Adrenal gland (tissue), 12 donors: ENCODE data around the gene NUP188. TPM values are rescaled to one million over a fixed set of nuclear protein-coding genes. Genes with fewer than 3 reads are reported as not detected.
A peak's percentile ranks its signal among the peaks of the same experiment; 100 is the strongest.

Experiments used
- DNase-seq, 7 donors: peaks; one replicate each; pipeline ENCODE4 v3.0.0-alpha.2; 2019 to 2020
- H3K27ac ChIP-seq, 5 donors: fragments of 200-600 bp; sonication (generic) in 4 of 5; 1 replicate in 3 of 5; 2 replicates in 2 of 5; pipeline versions ENCODE4 v1.5.1 to v1.8.0; 2016 to 2020; ENCODE audit warnings: mild to moderate bottlenecking in 1 of 5
- H3K27me3 ChIP-seq: fragments of 200-600 bp; 2 replicates; pipeline ENCODE4 v1.8.0; 2021
- H3K36me3 ChIP-seq, 2 donors: fragments of 200-600 bp; replicated peaks in 1 of 2; 1 replicate in 1 of 2; 2 replicates in 1 of 2; pipeline versions ENCODE4 v1.5.1 to v1.8.0; 2018 to 2022
- H3K4me1 ChIP-seq, 2 donors: fragments of 200-600 bp; replicated peaks in 1 of 2; 1 replicate in 1 of 2; 2 replicates in 1 of 2; pipeline versions ENCODE4 v1.5.1 to v1.8.0; 2018 to 2021
- H3K4me3 ChIP-seq, 4 donors: fragments of 200-600 bp; sonication (generic) in 3 of 4; one replicate each; pipeline ENCODE4 v1.5.1; 2016 to 2018
- H3K9me3 ChIP-seq, 3 donors: fragments of 200-600 bp; sonication (generic) in 1 of 3; replicated peaks in 1 of 3; 1 replicate in 2 of 3; 2 replicates in 1 of 3; pipeline versions ENCODE4 v1.5.1 to v1.8.0; 2016 to 2021
- POLR2A ChIP-seq, 2 donors: fragments of 450-650 bp; IDR thresholded peaks; one replicate each; pipeline ENCODE4 v1.6.1; 2017; ENCODE audit warnings: antibody characterized with exemption in 2 of 2, mild to moderate bottlenecking in 2 of 2, moderate library complexity in 1 of 2
- WGBS, 4 donors: extraction: QIAGEN DNeasy Blood & Tissue Kit in 2 of 4; methylation state at CpG; one replicate each; pipeline versions ENCODE4 v1.1.5 to v1.1.7; 2013 to 2017; 5-methylcytosine and 5-hydroxymethylcytosine counted together
- intact Hi-C, 2 donors: fragments of 100-400 bp; cut with DNase I; formaldehyde crosslinking; loops; one replicate each; pipeline versions ENCODE4 v1.14.1 to v1.15.0; 2022 to 2023
- polyA plus RNA-seq, 3 donors: library from polyadenylated mRNA; stranded (reverse); fragments of 200-250 nt in 2 of 3; fragments of 350-450 nt in 1 of 3; fragmentation: Illumina TruSeq in 1 of 3; extraction: RNeasy Lipid Tissue Mini Kit (QIAGEN cat#74804) in 1 of 3; gene quantifications; one replicate each; pipeline ENCODE4 v1.2.3, GENCODE V29; 2013 to 2014
- total RNA-seq, 9 donors: library from RNA; depleted of rRNA in 4 of 9; stranded (reverse); fragments of >200 nt in 4 of 9; fragments of 120-200 nt in 1 of 9; fragmentation: NEBNext Ultra II Directional in 1 of 9; extraction: Animal tissue kit (Norgen Biotek cat#: 25700) in 1 of 9; gene quantifications; one replicate each; pipeline versions ENCODE4 v1.1.0 to v1.2.4, GENCODE V29; 2013 to 2023
- TF ChIP-seq, protein P1 (sequence below), 6 experiments: fragments of 450-650 bp in 4 of 6; fragments of 200-600 bp in 2 of 6; sonication (generic) in 1 of 6; IDR thresholded peaks; 1 replicate in 5 of 6; 2 replicates in 1 of 6; pipeline versions ENCODE4 v1.5.1 to v1.8.0; 2016 to 2021; ENCODE audit warnings: antibody characterized with exemption in 6 of 6, mild to moderate bottlenecking in 2 of 6, moderate library complexity in 1 of 6
- donor health status: healthy with polysubstance abuse.
- donor health status: Bipolar disorder and iron deficiency.
- donor health status: DM: yes; HTN: yes; CAD: no.
- donor health status: DM: no; HTN: no; CAD: no.
- donor health status: DM: no; HTN: no; CAD: no.
- donor health status: DM: yes; HTN: yes; CAD: no.

Gene NUP188
- total and polyA plus RNA-seq, 12 donors, result 20.2 to 122 (median 31.8) TPM

GRCh38 chr9:129027685-129028191, 80.2 kb downstream of the NUP188 start:
- 0 to 2% (median 1%) methylated on average over 6 to 43 of the region's 47 CpGs; no CpG with 5 or more reads in 1 of the 4 donors for WGBS, 4 donors
- peaks cover 16 to 36% of the 10 kb centered on the region in 2 donors for H3K4me1 ChIP-seq
- no peaks in the 10 kb centered on the region for H3K36me3 ChIP-seq
- H3K4me3 ChIP-seq, result peak overlapping the region; percentile 4 to 91 (median 42)
- peak overlapping the region in 3 of 5 donors; percentile 42 to 87 (median 63) for H3K27ac ChIP-seq
- intact Hi-C loops, result no loop called here
- H3K9me3 ChIP-seq, result no peaks in the 10 kb centered on the region
- peak in 4 of 7 donors; percentile 63 to 82 (median 71) for DNase-seq
- no peaks in the 10 kb centered on the region for H3K27me3 ChIP-seq
- TF ChIP-seq, protein P1, sequence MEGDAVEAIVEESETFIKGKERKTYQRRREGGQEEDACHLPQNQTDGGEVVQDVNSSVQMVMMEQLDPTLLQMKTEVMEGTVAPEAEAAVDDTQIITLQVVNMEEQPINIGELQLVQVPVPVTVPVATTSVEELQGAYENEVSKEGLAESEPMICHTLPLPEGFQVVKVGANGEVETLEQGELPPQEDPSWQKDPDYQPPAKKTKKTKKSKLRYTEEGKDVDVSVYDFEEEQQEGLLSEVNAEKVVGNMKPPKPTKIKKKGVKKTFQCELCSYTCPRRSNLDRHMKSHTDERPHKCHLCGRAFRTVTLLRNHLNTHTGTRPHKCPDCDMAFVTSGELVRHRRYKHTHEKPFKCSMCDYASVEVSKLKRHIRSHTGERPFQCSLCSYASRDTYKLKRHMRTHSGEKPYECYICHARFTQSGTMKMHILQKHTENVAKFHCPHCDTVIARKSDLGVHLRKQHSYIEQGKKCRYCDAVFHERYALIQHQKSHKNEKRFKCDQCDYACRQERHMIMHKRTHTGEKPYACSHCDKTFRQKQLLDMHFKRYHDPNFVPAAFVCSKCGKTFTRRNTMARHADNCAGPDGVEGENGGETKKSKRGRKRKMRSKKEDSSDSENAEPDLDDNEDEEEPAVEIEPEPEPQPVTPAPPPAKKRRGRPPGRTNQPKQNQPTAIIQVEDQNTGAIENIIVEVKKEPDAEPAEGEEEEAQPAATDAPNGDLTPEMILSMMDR (IDR thresholded peaks at IDR 0.05), result no peak

DNA sequence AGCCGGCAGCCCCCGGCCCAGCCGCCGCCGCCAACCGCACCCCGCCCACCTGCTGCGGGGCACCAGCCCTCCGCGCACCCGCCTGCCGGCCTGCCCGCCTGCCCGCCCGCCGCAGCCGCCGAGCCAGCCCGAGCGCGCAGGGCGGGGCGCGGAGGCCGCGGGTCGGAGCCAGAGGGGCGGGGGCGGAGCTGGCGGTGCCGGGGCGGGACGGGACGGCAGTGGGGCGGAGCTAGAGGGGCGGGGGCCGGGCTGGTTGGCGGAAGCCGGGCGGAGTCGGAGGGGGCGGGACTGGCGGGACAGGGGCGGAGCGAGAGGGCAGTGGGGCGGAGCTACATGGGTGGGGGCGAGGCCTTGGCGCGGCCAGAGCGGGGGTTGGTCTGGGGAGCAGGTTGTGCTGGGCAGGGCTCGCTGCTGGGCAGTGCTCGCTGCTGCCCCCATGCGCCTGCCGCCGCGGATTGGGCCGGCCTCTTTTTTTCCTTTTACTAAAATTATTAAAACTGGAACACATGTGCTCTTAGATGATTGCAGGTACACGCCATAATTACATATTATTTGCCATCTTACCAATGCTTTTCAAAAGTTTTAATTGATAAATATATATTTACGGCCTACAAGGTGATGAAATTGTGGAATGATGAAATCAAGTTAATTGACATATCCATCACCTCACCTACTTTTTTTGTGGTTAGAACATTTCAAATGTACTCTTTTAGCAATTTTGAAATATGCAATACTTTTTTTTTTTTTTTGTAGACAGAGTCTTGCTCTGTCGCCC, 80.9 kb downstream of the NUP188 start, which contains the start of gene SH3GLB2:
TSS of gene SH3GLB2 (minus strand) at position 140 of the 775 bp plus-strand sequence. CDS start 177 bp downstream, outside the sequence.
- Histone ChIP-seq H3K36me3 (no peaks in the 10 kb centered on the region), H3K9me3 (no peaks in the 10 kb centered on the region), H3K4me3 (peak within 1 kb of the TSS; percentile 4 to 91 (median 42)), H3K27me3 (no peaks in the 10 kb centered on the region), H3K27ac (peak within 1 kb of the TSS in 3 of 5 donors; percentile 42 to 87 (median 63)), H3K4me1 (peaks cover 16 to 29% of the 10 kb centered on the region in 2 donors)
- peak; percentile 94 to 99 (median 96) for DNase-seq
- TF ChIP-seq, protein P1 (IDR thresholded peaks at IDR 0.05), result peak; percentile 58 to 91 (median 75)
- peak in 1 of 2 donors; percentile 48 for TF ChIP-seq POLR2A (IDR thresholded peaks at IDR 0.05)
- 2 to 5% (median 3%) methylated on average over 9 to 59 of the region's 60 CpGs for WGBS, 4 donors
- intact Hi-C loops, result no loop called here

DNA sequence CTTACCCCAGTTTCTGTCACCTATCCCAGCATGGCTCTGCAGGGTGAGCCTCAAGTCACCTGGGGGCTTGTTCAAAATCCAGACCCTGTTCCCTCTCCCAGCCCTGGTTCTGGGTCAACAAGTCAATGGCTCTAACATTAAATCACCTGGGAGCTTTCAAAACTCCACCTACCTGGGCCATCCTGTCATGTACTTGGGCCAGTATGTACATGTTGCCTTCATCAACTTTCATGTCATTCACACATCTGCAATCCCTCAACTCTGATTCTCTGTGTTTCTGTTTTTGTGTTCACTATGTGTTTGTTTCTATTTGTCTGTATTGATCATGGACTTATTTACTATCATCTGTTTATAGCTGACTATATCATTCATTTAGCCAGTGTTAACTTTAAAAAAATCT, 82.7 kb downstream of the NUP188 start:
- DNase-seq, result no peak
- intact Hi-C loops, result no loop called here
- H3K9me3 ChIP-seq, result no peaks in the 10 kb centered on the region
- TF ChIP-seq POLR2A (IDR thresholded peaks at IDR 0.05), result no peak
- TF ChIP-seq, protein P1 (IDR thresholded peaks at IDR 0.05), result no peak
- no peak overlapping the region for H3K4me3 ChIP-seq
- no peaks in the 10 kb centered on the region for H3K27me3 ChIP-seq
- no peak overlapping the region for H3K27ac ChIP-seq
- H3K36me3 ChIP-seq, result no peaks in the 10 kb centered on the region
- H3K4me1 ChIP-seq, result peaks cover 11 to 21% of the 10 kb centered on the region in 2 donors

- no peak for DNase-seq
- H3K4me3 ChIP-seq, result no peak overlapping the region
- H3K27me3 ChIP-seq, result no peaks in the 10 kb centered on the region
- no peak for TF ChIP-seq POLR2A (IDR thresholded peaks at IDR 0.05)
- TF ChIP-seq, protein P1 (IDR thresholded peaks at IDR 0.05), result no peak
- 68 to 82% (median 79%) methylated on average over 4 of the region's 4 CpGs for WGBS, 4 donors
- H3K9me3 ChIP-seq, result no peaks in the 10 kb centered on the region
- H3K27ac ChIP-seq, result no peak overlapping the region
- no peaks in the 10 kb centered on the region for H3K36me3 ChIP-seq
- peaks cover 14 to 17% of the 10 kb centered on the region in 2 donors for H3K4me1 ChIP-seq
- intact Hi-C loops, result no loop called here
Observed at GRCh38 chr9:129031514-129031913, 84.0 kb downstream of the NUP188 start.
